Smooth muscle cell (in vitro differentiated cells): Measurements from ENCODE around the gene MAGEA9B. TPM values are rescaled to one million over a fixed set of nuclear protein-coding genes. Genes with fewer than 3 reads are reported as not detected.
"Not testable (repeated sequence)": the region's sequence is repeated elsewhere in the genome, so short reads cannot be mapped to it uniquely, and the experiment has no call there.

Source experiments
- DNase-seq: peaks from one replicate; lab custom pipeline; 2025; ENCODE audit not compliant: unreplicated experiment; lab: John Stamatoyannopoulos, UW
- H2AFZ ChIP-seq: fragments of 200-600 bp; sonication (generic); 2 replicates; pipeline ENCODE4 v1.6.0; 2016; ENCODE audit warnings: antibody characterized with exemption, low read depth, mild to moderate bottlenecking
- H3F3A ChIP-seq: fragments of 200-600 bp; sonication (generic); 2 replicates; pipeline ENCODE4 v1.6.0; 2017; ENCODE audit warnings: antibody characterized with exemption, low read depth
- H3K27ac ChIP-seq: fragments of 200-600 bp; sonication (generic); 2 replicates; pipeline ENCODE4 v1.5.1; 2016; ENCODE audit warnings: low read depth, mild to moderate bottlenecking
- H3K27me3 ChIP-seq: fragments of 200-600 bp; sonication (generic); 2 replicates; pipeline ENCODE4 v1.6.1; 2016; ENCODE audit warnings: low read depth, mild to moderate bottlenecking
- H3K36me3 ChIP-seq: fragments of 200-600 bp; sonication (generic); 2 replicates; pipeline ENCODE4 v1.5.1; 2016; ENCODE audit warnings: low read depth
- H3K4me1 ChIP-seq: fragments of 200-600 bp; sonication (generic); 2 replicates; pipeline ENCODE4 v1.5.1; 2016; ENCODE audit warnings: low read depth
- H3K4me2 ChIP-seq: fragments of 200-600 bp; sonication (generic); 2 replicates; pipeline ENCODE4 v1.6.0; 2016; ENCODE audit warnings: mild to moderate bottlenecking
- H3K4me3 ChIP-seq: fragments of 200-600 bp; sonication (generic); 2 replicates; pipeline ENCODE4 v1.5.1; 2016; ENCODE audit warnings: mild to moderate bottlenecking
- H3K79me2 ChIP-seq: fragments of 200-600 bp; sonication (generic); 2 replicates; pipeline ENCODE4 v1.6.0; 2016; ENCODE audit warnings: low read depth, mild to moderate bottlenecking
- H3K9ac ChIP-seq: fragments of 200-600 bp; sonication (generic); 2 replicates; pipeline ENCODE4 v1.6.0; 2016; ENCODE audit warnings: low read depth
- H3K9me3 ChIP-seq: fragments of 200-600 bp; sonication (generic); replicated peaks from 2 replicates; pipeline ENCODE4 v1.5.1; 2016; ENCODE audit warnings: low read depth
- H4K20me1 ChIP-seq: fragments of 200-600 bp; sonication (generic); 2 replicates; pipeline ENCODE4 v1.6.0; 2016; ENCODE audit warnings: low read depth
- WGBS: methylation state at CpG from one replicate; pipeline ENCODE4 v1.1.7; 2016; ENCODE audit warnings: low lambda C conversion rate; 5-methylcytosine and 5-hydroxymethylcytosine counted together
- polyA plus RNA-seq: library from polyadenylated mRNA; unstranded; fragments of >200 nt; fragmentation: Nextera tagmentation; extraction: Ambion mirVana; gene quantifications from 2 replicates; pipeline ENCODE4 v1.2.1, GENCODE V29; 2016
- total RNA-seq: library from RNA; depleted of rRNA; stranded (reverse); fragments of >200 nt; gene quantifications from 2 replicates; pipeline ENCODE4 v1.2.3, GENCODE V29; 2014
- TF ChIP-seq, protein P1 (sequence below): fragments of 200-600 bp; sonication (generic); IDR thresholded peaks from 2 replicates; pipeline ENCODE4 v1.5.1; 2017; ENCODE audit warnings: borderline replicate concordance, mild to moderate bottlenecking, antibody characterized with exemption; ENCODE audit not compliant: insufficient read depth, poor library complexity, severe bottlenecking

Gene MAGEA9B
- total and polyA plus RNA-seq, 2 experiments from 2014 or later: not detected

DNA sequence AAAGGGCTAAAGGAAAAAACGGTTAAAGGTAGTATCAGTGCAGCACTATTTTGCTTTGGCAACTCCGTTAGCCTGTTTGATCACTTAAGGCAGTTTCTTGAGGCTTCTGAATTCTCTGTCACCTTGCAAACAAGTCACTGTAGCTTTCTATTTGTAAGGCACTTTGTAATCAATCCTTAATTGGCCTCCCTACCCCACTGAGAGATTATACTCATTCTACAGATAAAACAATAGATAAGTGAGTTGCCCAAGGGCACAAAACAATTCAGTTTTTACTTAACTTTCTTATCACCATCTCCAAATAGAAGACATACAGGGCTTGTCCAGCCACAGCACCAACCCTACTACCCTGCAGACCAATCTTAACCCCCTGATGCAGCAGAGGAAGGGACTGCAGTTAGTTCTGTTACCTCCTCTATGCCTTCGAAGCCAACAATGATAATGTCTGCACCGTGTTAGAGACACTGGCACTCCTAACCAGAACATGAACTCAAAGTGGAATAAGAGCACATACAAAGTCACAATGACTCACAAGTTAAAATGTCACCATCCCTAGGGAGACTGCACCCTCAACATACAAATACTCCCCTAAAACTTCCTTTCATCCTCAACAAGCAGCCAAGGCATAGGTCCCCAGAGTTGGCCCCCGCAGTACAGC is 42.6 kb upstream of the MAGEA9B start:
- Histone ChIP-seq H3K36me3 (no peaks in the 10 kb centered on the region), H3K9me3 (no peaks in the 10 kb centered on the region), H3K4me2 (peak overlapping the region; percentile 88), H3K4me1 (peaks cover 4% of the 10 kb centered on the region), H4K20me1 (peaks cover 40% of the 10 kb centered on the region), H3K27me3 (no peaks in the 10 kb centered on the region), H2AFZ (no peak overlapping the region), H3K9ac (no peak overlapping the region), H3K27ac (no peak overlapping the region), H3K79me2 (peaks cover 31% of the 10 kb centered on the region), H3K4me3 (peak overlapping the region; percentile 67), H3F3A (no peaks in the 10 kb centered on the region)
- 58% methylated on average over 5 of the region's 5 CpGs for WGBS
- TF ChIP-seq, protein P1, sequence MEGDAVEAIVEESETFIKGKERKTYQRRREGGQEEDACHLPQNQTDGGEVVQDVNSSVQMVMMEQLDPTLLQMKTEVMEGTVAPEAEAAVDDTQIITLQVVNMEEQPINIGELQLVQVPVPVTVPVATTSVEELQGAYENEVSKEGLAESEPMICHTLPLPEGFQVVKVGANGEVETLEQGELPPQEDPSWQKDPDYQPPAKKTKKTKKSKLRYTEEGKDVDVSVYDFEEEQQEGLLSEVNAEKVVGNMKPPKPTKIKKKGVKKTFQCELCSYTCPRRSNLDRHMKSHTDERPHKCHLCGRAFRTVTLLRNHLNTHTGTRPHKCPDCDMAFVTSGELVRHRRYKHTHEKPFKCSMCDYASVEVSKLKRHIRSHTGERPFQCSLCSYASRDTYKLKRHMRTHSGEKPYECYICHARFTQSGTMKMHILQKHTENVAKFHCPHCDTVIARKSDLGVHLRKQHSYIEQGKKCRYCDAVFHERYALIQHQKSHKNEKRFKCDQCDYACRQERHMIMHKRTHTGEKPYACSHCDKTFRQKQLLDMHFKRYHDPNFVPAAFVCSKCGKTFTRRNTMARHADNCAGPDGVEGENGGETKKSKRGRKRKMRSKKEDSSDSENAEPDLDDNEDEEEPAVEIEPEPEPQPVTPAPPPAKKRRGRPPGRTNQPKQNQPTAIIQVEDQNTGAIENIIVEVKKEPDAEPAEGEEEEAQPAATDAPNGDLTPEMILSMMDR: no peak
- no peak for DNase-seq

DNA sequence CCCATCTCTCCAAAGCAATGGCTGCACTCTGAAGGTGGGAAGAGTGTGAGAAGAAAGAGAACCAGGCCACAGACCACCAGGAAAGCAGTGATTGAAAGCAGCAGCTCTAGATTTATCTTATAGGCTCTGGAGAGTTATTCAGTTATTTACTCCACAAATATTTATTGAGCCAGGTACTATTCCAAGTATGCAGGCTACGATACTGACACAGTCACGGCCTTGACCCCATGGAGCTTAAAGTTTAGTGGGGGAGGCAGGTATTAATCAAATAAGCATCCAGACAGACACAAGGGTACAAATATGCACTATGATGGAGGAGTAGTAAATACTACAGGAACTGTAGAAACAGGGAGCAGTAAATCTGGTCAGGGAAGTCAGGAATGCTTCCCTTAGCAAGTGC is 41.5 kb upstream of the MAGEA9B start:
- H3K9ac ChIP-seq: no peak overlapping the region
- no peaks in the 10 kb centered on the region for H3K36me3 ChIP-seq
- H3K4me2 ChIP-seq: no peak overlapping the region
- H3K27ac ChIP-seq: no peak overlapping the region
- no peak for DNase-seq
- peaks cover 38% of the 10 kb centered on the region for H3K79me2 ChIP-seq
- no peak overlapping the region for H3K4me3 ChIP-seq
- H2AFZ ChIP-seq: no peak overlapping the region
- 75% methylated on average over 2 of the region's 2 CpGs for WGBS
- peaks cover 49% of the 10 kb centered on the region for H4K20me1 ChIP-seq
- TF ChIP-seq, protein P1: no peak
- H3K27me3 ChIP-seq: no peaks in the 10 kb centered on the region
- H3K9me3 ChIP-seq: no peaks in the 10 kb centered on the region
- no peaks in the 10 kb centered on the region for H3F3A ChIP-seq
- H3K4me1 ChIP-seq: peaks cover 4% of the 10 kb centered on the region

DNA sequence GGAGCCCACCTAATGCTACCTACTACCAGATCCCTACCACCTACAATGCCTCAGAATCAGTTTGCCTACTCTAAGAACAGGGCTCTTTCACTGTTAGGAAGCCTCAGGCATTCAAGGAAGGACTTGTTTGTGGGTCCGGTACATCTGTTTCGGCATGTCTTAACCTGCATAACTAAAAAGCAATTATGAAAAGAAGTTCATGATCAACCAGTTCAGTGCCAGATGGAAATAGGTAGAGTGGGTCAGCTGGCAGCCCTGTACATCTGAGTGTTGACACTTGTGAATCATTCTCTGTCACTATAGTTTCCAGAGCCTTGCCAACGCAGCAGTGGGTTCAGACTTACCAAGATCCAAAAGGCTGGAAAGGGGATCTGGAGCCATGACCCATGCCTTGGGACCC is 41.0 kb upstream of the MAGEA9B start:
- peaks cover 54% of the 10 kb centered on the region for H4K20me1 ChIP-seq
- H3K79me2 ChIP-seq: peaks cover 43% of the 10 kb centered on the region
- H3K4me3 ChIP-seq: no peak overlapping the region
- H3K9me3 ChIP-seq: no peaks in the 10 kb centered on the region
- H3K27ac ChIP-seq: no peak overlapping the region
- H3K27me3 ChIP-seq: no peaks in the 10 kb centered on the region
- TF ChIP-seq, protein P1: no peak
- no peak for DNase-seq
- no peak overlapping the region for H3K4me2 ChIP-seq
- H3K4me1 ChIP-seq: peaks cover 4% of the 10 kb centered on the region
- H3K36me3 ChIP-seq: no peaks in the 10 kb centered on the region
- H3K9ac ChIP-seq: no peak overlapping the region
- 79% methylated on average over 3 of the region's 3 CpGs for WGBS
- no peaks in the 10 kb centered on the region for H3F3A ChIP-seq
- H2AFZ ChIP-seq: no peak overlapping the region

DNA sequence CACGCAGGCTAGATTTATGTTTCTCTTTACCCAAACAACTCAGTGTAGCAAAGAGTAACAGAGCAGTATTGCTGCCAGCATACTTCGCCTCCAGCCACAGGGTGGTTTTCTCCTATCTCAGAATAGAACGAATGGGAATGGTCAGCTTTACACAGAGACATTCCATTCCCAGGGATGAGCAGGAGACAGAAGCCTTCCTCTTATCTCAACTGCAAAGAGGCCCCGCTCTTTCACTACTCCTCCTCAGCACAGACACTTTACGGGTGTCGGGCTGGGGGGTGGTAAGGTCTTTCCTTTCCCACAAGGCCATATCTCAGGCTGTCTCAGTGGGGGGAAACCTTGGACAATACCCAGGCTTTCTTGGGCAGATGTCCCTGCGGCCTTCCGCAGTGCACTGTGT is 39.6 kb upstream of the MAGEA9B start:
- not testable (repeated sequence) for H3K4me1 ChIP-seq, H3K4me3 ChIP-seq, H3K9me3 ChIP-seq, H3K9ac ChIP-seq, H2AFZ ChIP-seq, H3F3A ChIP-seq, DNase-seq, H3K36me3 ChIP-seq, H3K27me3 ChIP-seq
- Histone ChIP-seq H3K79me2 (peaks cover 57% of the 10 kb centered on the region), H3K4me2 (peak overlapping the region; percentile 56), H3K27ac (peak overlapping the region; percentile 10), H4K20me1 (peaks cover 54% of the 10 kb centered on the region)
- whole genome bisulfite sequencing: 48% methylated on average over 8 of the region's 8 CpGs

DNA sequence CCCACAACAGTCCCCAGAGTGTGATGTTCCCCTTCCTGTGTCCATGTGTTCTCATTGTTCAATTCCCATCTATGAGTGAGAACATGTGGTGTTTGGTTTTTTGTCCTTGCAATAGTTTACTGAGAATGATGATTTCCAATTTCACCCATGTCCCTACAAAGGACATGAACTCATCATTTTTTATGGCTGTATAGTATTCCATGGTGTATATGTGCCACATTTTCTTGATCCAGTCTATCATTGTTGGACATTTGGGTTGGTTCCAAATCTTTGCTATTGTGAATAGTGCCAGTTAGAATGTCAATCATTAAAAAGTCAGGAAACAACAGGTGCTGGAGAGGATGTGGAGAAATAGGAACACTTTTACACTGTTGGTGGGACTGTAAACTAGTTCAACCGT is 32.4 kb upstream of the MAGEA9B start:
- not testable (repeated sequence) for H3F3A ChIP-seq, H2AFZ ChIP-seq, H3K36me3 ChIP-seq, H3K4me1 ChIP-seq, H3K9me3 ChIP-seq, H3K4me3 ChIP-seq, DNase-seq, H3K4me2 ChIP-seq, H3K27ac ChIP-seq, H3K9ac ChIP-seq, H3K27me3 ChIP-seq
- peaks cover 53% of the 10 kb centered on the region for H4K20me1 ChIP-seq
- peaks cover 77% of the 10 kb centered on the region for H3K79me2 ChIP-seq
- 80% methylated on average over 1 of the region's 1 CpG for WGBS
